HUDEP-2 (cell line): ENCODE data around the gene POU3F4.

Experiments
- DNase-seq, 76 experiments: peaks; one replicate each; lab custom pipeline; 2025; ENCODE audit not compliant: unreplicated experiment in 76 of 76; lab: John Stamatoyannopoulos, UW

Gene POU3F4

DNA sequence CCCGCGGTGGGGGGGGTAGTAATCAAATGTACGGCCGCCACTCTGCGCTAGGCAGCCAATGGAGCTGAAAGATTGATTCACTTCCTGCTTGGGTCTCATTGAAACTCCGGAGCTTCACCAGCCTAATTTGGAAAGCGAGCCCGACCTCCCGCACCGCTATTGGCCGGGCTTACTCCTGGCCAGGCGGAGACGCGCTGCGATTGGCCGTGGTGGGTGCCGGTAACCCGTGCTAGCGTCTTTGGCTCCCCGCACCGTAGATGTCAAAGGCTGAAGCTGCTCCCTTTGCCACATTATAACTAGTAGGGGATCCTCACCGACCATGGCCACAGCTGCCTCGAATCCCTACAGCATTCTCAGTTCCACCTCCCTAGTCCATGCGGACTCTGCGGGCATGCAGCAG is at the start of gene POU3F4:
Gene POU3F4, plus strand, starts transcription at position 285 of the 400 bp plus-strand sequence. Its CDS starts 35 bp downstream, at position 320.
- no peak for DNase-seq

DNA sequence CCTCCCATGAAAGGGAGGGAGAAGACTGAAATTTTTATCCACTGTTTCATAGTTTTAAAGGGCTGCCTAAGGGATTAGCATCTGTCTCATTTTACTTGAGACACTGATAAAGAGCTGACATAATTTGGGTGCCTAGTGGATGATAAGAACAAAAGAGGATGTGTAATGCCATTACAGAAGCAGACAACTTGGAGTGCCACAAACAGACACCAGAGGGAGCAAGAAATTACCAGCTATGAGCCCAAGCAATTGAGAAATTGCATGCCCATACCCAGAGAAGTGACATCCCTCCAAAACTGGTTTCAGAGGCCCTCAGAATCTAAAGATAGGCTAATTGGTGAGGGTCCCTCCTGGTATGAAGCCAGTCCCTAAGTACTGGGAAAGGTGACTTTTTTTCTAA is 38.5 kb upstream of the POU3F4 start:
- peak in 2 of 76 experiments; percentile 0 for DNase-seq

DNA sequence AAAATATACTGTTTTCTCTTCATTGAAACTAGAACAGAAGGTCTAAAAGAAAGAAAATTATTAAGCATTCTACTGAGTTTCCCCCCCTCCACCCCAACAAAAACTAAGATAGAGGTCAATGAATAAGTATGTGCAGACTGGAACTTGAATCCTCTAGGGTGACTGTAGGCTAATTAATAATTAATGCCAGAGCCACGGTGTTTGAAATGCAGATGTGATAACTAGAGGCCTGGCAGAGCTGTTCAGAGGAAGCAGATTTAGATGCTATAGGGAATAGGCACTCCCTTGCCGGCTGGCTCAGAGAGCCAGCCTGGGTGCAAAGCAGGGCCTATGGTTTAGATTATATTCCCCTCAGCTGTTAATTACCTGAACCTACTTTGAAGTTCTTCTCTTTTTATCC is 12.2 kb upstream of the POU3F4 start:
- no peak for DNase-seq

DNA sequence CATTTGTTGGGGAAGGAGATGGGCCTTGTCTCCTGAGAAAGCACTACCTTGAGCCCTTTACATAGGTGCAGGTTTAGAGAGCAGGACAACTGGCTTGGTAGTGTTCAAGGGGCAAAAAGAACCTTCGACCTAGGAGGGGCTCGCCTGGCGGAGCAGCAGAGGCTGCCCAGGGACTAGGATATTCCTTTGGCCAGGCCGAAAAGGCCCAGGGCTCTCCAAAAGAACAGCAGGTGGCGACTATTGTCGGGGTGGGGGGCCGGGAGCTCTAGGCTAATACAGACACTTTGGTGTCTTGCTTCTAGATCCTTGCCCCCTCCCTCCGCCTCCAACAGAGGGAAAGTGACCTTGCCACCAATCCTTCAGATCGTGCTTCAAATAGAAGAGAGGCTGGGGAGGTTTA is 7.1 kb upstream of the POU3F4 start:
- no peak for DNase-seq

DNA sequence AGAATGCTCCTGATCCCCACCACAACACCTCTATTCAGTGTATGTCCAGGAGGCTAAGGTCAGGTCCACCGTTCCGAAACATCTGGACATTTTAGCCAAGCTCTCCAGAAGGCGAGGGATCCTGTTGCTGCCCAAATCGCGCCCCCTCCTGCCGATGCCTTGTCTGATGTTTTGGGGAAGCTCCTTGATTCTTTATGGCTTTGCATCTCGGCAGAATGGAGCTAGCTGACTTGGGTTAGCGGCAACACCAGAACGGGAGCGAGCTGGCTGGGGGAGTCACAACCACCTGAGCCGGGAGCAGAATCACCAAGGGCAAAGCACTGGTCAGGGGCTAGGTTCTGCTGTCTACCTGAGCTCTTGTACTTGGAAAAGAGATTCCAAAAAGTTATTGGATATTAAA is 6.6 kb upstream of the POU3F4 start:
- no peak for DNase-seq

DNA sequence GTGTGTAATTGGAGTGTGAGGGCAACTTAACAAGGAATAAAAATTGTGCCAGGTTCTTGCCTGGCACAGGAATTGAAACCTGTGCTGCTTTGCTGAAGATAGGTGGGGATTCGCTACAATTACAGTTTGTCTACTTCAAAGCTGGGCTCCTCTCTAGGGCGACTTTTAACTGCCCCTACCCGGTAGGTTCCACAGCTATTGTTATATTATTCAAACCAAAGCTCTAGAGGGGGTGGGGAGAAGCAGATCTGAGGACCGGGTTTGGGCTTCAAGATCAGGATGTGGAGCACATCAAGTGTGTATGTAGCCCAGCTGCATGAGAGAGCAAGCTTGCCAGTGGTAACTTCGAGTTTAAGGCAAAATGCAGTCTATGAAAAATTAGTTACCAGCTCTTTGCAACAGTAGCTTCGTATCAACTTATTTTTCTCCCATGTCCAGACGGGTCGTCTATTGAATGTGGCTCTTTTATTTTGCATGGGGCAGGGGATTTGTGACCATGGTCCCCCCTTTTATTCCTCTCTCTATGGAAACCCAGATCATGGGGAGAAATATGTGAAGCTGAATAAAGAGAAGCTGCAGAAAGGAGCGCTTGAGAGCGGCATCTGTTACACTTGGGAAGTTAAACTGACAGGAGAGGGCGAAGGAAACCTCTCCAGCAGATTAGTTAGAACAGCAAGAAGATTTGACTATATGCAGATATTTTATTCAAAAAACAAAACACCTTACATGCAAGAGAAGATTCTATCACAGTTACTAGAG is 3.2 kb upstream of the POU3F4 start:
- DNase-seq = no peak

DNA sequence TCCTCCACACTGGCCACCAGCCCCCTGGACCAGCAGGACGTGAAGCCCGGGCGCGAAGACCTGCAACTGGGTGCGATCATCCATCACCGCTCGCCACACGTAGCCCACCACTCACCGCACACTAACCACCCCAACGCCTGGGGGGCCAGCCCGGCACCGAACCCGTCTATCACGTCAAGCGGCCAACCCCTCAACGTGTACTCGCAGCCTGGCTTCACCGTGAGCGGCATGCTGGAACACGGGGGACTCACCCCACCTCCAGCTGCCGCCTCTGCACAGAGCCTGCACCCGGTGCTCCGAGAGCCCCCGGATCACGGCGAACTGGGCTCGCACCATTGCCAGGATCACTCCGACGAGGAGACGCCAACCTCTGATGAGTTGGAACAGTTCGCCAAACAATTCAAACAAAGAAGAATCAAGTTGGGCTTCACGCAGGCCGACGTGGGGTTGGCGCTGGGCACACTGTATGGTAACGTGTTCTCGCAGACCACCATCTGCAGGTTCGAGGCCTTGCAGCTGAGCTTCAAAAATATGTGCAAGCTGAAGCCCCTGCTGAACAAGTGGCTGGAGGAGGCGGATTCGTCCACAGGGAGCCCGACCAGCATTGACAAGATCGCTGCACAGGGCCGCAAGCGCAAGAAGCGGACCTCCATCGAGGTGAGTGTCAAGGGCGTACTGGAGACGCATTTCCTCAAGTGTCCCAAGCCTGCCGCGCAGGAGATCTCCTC is 600 bp downstream of the POU3F4 start:
- DNase-seq = no peak

DNA sequence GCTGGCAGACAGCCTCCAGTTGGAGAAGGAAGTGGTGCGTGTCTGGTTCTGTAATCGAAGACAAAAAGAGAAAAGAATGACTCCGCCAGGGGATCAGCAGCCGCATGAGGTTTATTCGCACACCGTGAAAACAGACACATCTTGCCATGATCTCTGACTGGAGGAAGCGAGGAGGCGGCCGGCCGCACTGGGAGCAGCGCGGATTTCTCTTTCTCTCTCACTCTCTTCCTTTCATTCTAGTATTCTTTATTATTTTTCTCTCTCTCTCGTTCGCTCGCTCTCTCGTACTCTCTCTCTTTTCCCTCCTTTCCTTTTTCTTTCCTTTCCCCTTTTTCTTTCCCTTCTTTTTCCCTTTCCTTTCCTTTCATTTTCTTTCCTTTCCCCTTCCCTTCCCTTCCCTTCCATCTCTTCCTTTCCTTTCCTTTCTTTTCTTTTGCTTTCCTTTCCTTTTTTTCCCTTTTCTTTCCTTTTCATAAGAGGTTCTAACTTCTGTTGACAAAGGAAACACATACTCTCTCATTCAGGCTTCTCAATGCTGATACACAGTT is 1.2 kb downstream of the POU3F4 start:
- DNase-seq = no peak

DNA sequence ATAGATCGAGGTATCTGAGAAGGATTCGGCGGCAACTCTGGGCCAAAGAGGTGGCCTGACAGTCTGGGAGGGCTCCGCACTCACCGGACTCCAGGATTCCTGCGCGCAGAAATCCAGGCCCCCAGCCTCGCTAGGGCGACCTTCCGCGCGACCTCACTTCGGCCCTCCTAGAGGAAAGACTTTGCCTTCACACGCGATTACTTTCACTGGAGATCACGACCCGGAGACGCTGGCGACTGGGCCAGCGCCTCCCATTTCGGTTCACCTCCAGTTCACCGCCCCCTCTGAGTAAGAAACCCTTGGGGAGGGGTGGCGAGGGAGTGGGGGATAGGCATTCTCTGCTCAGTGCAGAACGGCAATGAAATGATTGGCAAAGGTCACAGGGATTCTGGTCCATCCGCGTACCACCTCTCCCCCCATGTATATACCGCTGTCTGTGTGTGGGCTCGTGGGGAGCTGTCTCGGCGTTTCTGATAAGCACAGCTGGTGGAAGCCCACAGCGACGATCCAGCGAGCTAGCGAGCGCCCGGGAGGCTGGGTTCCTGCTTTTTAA is 2.5 kb downstream of the POU3F4 start:
- DNase-seq = no peak

DNA sequence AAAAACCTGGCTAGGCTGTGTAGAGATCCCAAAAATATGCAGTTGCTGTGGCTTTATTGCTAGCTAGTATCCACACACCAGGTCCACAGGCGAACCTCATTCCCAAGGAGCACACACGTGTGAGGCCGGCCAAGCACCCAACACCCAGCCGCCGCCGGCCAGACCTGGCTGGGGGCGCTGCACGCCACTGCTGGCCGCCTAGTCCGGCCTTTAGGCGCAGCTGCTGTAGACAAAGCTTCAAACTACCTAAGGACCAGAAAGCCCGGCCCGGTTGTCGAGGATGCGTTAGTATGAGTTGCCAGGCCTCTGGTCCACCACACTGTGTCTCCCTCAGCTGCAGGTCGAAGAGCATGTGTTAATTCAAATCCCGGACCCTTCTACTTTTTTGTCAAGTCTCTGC is 3.1 kb downstream of the POU3F4 start:
- no peak for DNase-seq

DNA sequence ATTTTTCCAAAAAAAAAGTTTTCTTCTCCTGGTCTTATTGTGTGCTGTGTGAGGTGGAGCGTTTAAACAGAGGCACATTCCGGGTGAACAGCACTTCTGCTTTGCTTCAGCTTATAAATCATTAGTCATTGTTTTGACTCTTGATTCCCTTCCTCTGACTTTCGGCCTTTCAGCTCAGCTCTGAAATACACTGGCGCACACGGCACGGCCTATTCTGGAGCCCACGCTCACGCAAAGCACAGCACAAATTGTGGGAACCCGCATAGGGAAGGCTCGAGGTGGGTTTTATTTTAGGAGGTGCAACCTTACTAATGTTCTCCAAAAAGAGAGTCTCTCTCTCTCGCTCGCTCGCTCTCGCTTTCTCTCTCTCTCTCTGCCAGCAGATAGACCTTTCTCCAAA is 4.0 kb downstream of the POU3F4 start:
- no peak for DNase-seq

DNA sequence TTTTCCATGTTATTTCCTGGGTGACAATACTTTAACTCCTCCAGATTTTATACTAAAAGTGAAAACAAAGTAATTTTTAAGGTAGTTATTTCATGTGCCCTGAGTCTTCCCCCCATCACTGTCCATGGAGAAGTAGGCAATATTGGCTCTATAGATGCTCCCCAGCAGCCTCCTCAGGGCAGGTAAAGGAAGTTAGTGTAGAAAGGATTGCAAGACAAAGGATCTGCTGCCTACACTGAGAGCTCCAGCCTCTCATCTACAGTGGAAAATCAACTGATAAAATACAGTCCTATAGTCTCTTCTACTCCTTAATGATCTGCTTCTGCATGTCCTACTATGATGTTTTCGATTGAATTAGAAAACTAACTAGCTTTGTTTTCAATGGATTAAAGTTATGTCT is 8.5 kb downstream of the POU3F4 start:
- no peak for DNase-seq

DNA sequence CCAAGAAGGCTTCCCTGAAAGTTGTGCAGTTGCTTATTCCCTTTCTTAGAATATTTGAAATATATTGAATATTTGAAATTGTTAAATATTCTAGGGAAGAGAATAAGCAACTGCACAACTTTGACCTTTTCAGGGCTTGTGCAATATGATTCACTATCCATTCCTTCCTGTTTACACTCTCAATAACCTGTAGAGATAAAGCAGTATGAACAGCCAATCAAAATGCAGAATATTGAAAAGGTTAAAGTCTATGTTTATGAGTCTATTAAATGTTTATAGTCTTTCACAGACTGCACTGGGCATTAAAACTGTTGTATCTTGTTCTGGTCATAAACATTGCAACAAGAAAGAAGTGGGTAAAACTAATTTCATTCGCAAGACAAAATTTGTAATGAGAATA is 13.8 kb downstream of the POU3F4 start:
- DNase-seq = no peak

DNA sequence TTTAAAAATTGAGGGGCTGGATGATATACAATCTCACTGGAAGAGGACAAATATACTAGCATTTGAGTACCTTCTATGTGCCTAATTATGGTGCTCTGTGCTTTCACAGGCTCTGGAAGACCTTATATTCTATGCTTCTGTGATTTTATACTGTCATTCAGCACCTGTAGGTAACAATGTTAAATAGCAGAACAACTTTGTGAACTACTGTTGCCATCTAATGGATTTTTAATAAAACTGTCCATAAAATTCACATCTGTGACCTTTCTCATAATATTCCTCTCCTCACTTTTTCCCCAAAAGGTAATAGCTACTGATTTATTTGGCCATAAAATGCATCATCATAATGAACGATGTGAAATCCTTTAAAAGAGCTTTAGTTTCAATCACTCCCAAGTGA is 21.9 kb downstream of the POU3F4 start:
- DNase-seq = no peak

DNA sequence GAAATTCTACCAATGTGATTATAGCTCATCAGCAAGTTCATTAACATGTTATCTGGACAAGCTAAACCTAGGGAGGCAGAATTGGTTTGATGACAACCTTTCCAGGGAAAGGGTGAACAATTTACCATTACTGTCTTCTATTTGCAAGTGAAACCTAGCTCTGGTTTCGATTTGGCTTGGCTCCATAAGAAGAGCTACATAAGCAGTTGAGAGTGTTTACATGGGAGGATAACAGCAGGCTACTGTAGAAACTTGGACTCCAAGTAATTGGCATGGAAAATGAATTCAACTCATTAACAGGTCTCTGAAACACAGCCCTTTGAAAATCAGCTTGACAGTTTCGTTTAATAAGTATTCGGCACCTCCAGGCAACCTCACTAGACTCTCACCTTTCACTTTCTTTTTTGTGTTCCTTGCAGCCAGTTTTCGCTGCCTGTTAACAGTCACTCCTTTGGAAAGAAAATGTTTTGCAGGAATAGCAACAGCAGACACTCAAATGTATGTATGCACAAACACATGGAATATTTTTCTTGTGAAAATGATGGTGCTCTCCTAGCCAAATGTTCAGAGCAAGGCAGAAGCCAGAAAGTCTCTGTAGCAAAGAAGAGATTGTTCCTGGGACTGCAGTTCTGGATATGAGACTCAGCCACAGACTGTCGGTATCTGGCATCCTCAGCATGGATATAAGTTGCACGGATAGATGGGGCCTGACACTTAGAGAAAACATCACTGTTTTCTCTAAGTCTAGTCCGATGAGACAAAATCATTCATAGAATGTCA is 27.5 kb downstream of the POU3F4 start:
- no peak for DNase-seq
